Transverse colon (tissue), 4 donors: ENCODE measurements around the gene MTFP1.

Source experiments
- EP300 ChIP-seq: sonication (generic); formaldehyde crosslinking; IDR thresholded peaks from one replicate; pipeline ENCODE4 v1.6.1; 2017; ENCODE audit warnings: antibody characterized with exemption, low read depth
- POLR2AphosphoS5 ChIP-seq, 3 donors: sonication (generic); formaldehyde crosslinking; IDR thresholded peaks; one replicate each; pipeline ENCODE4 v1.6.1; 2016; ENCODE audit warnings: antibody characterized with exemption in 3 of 3
- TF ChIP-seq, protein P1 (sequence below), 5 experiments: fragments of 200-600 bp in 3 of 5; fragments of 450-650 bp in 2 of 5; sonication (generic) in 3 of 5; IDR thresholded peaks; 1 replicate in 2 of 5; 2 replicates in 3 of 5; pipeline ENCODE4 v1.5.1; 2016 to 2017; ENCODE audit warnings: antibody characterized with exemption in 5 of 5, inconsistent platforms in 3 of 5, mild to moderate bottlenecking in 2 of 5, moderate library complexity in 1 of 5

GRCh38 chr22:30402028-30402765 is 23.4 kb upstream of the MTFP1 start:
- TF ChIP-seq POLR2AphosphoS5 (IDR thresholded peaks at IDR 0.05) = no peak
- TF ChIP-seq, protein P1, sequence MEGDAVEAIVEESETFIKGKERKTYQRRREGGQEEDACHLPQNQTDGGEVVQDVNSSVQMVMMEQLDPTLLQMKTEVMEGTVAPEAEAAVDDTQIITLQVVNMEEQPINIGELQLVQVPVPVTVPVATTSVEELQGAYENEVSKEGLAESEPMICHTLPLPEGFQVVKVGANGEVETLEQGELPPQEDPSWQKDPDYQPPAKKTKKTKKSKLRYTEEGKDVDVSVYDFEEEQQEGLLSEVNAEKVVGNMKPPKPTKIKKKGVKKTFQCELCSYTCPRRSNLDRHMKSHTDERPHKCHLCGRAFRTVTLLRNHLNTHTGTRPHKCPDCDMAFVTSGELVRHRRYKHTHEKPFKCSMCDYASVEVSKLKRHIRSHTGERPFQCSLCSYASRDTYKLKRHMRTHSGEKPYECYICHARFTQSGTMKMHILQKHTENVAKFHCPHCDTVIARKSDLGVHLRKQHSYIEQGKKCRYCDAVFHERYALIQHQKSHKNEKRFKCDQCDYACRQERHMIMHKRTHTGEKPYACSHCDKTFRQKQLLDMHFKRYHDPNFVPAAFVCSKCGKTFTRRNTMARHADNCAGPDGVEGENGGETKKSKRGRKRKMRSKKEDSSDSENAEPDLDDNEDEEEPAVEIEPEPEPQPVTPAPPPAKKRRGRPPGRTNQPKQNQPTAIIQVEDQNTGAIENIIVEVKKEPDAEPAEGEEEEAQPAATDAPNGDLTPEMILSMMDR (IDR thresholded peaks at IDR 0.05) = no peak
- TF ChIP-seq EP300 = no peak
